ENCODE data around the gene ABCA1.

- TF ChIP-seq CTCF (IDR thresholded peaks at IDR 0.05; ENCODE audit: low read depth, low read length) (no peak), EZH2phosphoT487 (IDR thresholded peaks at IDR 0.05; ENCODE audit: low read depth) (no peak)
Observed at GRCh38 chr9:104831681-104832080, 96.3 kb downstream of the ABCA1 start.

Measured in OCI-LY3 (cell line).